ENCODE measurements around the gene ARAP2.

- no peak for TF ChIP-seq POLR2A (IDR thresholded peaks at IDR 0.05; ENCODE audit: low read depth)
- TF ChIP-seq, protein P1, sequence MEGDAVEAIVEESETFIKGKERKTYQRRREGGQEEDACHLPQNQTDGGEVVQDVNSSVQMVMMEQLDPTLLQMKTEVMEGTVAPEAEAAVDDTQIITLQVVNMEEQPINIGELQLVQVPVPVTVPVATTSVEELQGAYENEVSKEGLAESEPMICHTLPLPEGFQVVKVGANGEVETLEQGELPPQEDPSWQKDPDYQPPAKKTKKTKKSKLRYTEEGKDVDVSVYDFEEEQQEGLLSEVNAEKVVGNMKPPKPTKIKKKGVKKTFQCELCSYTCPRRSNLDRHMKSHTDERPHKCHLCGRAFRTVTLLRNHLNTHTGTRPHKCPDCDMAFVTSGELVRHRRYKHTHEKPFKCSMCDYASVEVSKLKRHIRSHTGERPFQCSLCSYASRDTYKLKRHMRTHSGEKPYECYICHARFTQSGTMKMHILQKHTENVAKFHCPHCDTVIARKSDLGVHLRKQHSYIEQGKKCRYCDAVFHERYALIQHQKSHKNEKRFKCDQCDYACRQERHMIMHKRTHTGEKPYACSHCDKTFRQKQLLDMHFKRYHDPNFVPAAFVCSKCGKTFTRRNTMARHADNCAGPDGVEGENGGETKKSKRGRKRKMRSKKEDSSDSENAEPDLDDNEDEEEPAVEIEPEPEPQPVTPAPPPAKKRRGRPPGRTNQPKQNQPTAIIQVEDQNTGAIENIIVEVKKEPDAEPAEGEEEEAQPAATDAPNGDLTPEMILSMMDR (IDR thresholded peaks at IDR 0.05): no peak
Observed at GRCh38 chr4:36243355-36244256, 708 bp downstream of the ARAP2 start.
